Endothelial cell of umbilical vein (primary cell): ENCODE results near the gene MID1. TPM values are rescaled to one million over a fixed set of nuclear protein-coding genes. Genes with fewer than 3 reads are reported as not detected.

Experiments
- BruUV-seq: library from RNA; stranded (reverse); fragments of 400-500 nt; replicated peaks from 2 replicates; lab custom pipeline; 2021; lab: Mats Ljungman, UMichigan
- CTCF ChIA-PET: fragments of 300-600, 350-600 bp; sonication (Branson Sonifier 250); formaldehyde crosslinking; loops from one replicate; lab custom pipeline; 2021; ENCODE audit warnings: antibody characterized with exemption, inconsistent platforms; lab: Charles Lee
- POLR2A ChIA-PET: fragments of 300-600, 350-600 bp; sonication (Branson Sonifier 250); formaldehyde crosslinking; loops from one replicate; lab custom pipeline; 2021; ENCODE audit warnings: antibody characterized with exemption, inconsistent platforms; lab: Charles Lee
- DNase-seq: peaks from one replicate; pipeline ENCODE4 v3.0.0-alpha.2; 2011; ENCODE audit warnings: low read depth, low spot score
- FAIRE-seq: peaks from 2 replicates; lab custom pipeline; 2011; peaks lifted over from hg19 to GRCh38; lab: Jason Lieb, UNC
- H2AFZ ChIP-seq: 2 replicates; pipeline ENCODE4 v1.6.0; 2012; ENCODE audit warnings: low read depth, low read length, control low read depth, inconsistent platforms
- H3K27ac ChIP-seq: 2 replicates; pipeline ENCODE4 v1.5.1; 2011; ENCODE audit warnings: low read depth, mild to moderate bottlenecking, control low read depth, low read length, moderate library complexity; ENCODE audit not compliant: insufficient read depth
- H3K27me3 ChIP-seq, 2 experiments: 2 replicates each; pipeline versions ENCODE4 v1.6.0 to v1.6.1; 2011; ENCODE audit warnings: low read length in 2 of 2, mixed read lengths in 1 of 2; ENCODE audit not compliant: control insufficient read depth in 2 of 2, insufficient read depth in 2 of 2
- H3K36me3 ChIP-seq, 2 experiments: 2 replicates in 1 of 2; 3 replicates in 1 of 2; pipeline ENCODE4 v1.5.1; 2011; ENCODE audit warnings: low read length in 2 of 2, mild to moderate bottlenecking in 1 of 2, moderate library complexity in 1 of 2; ENCODE audit not compliant: control insufficient read depth in 2 of 2, insufficient read depth in 2 of 2; ENCODE audit errors: extremely low read depth in 1 of 2
- H3K4me1 ChIP-seq: 3 replicates; pipeline ENCODE4 v1.5.1; 2011; ENCODE audit warnings: mild to moderate bottlenecking, low read length; ENCODE audit not compliant: control insufficient read depth, insufficient read depth; ENCODE audit errors: extremely low read depth
- H3K4me2 ChIP-seq: 2 replicates; pipeline ENCODE4 v1.6.1; 2011; ENCODE audit warnings: low read length, control low read depth, mixed read lengths; ENCODE audit not compliant: insufficient read depth
- H3K4me3 ChIP-seq, 3 experiments: fragments of 200-600 bp in 1 of 3; sonication (generic), shearing (Covaris generic) in 1 of 3; replicated peaks in 1 of 3; 2 replicates each; pipeline ENCODE4 v1.5.1; 2011 to 2016; ENCODE audit warnings: control low read depth in 3 of 3, low read length in 3 of 3, mild to moderate bottlenecking in 2 of 3, inconsistent platforms in 1 of 3, low read depth in 1 of 3, moderate library complexity in 1 of 3; ENCODE audit not compliant: insufficient read depth in 1 of 3
- H3K79me2 ChIP-seq: 2 replicates; pipeline ENCODE4 v1.6.0; 2012; ENCODE audit warnings: low read length, inconsistent platforms; ENCODE audit not compliant: control insufficient read depth, insufficient read depth
- H3K9ac ChIP-seq: replicated peaks from 2 replicates; pipeline ENCODE3; 2011; ENCODE audit warnings: low read length, control low read depth; ENCODE audit not compliant: insufficient read depth; ENCODE audit errors: extremely low read depth
- H3K9me1 ChIP-seq: replicated peaks from 3 replicates; pipeline ENCODE4 v1.6.0; 2011; ENCODE audit warnings: mild to moderate bottlenecking, low read length; ENCODE audit not compliant: control insufficient read depth, insufficient read depth; ENCODE audit errors: extremely low read depth
- H3K9me3 ChIP-seq: replicated peaks from 2 replicates; pipeline ENCODE4 v1.5.1; 2012; ENCODE audit warnings: low read length, inconsistent platforms; ENCODE audit not compliant: control insufficient read depth, insufficient read depth
- H4K20me1 ChIP-seq: replicated peaks from 2 replicates; pipeline ENCODE3; 2011; ENCODE audit warnings: mild to moderate bottlenecking, low read length; ENCODE audit not compliant: control insufficient read depth, insufficient read depth; ENCODE audit errors: extremely low read depth
- CTCF ChIP-seq, 2 donors: IDR thresholded peaks; 1 replicate in 1 of 2; 2 replicates in 1 of 2; pipeline ENCODE4 v1.5.1; 2011; ENCODE audit warnings: low read length in 2 of 2, mild to moderate bottlenecking in 2 of 2, moderate library complexity in 2 of 2, control low read depth in 1 of 2, inconsistent platforms in 1 of 2, low read depth in 1 of 2; ENCODE audit not compliant: insufficient read depth in 1 of 2; ENCODE audit errors: extremely low read depth in 1 of 2
- EZH2 ChIP-seq: IDR thresholded peaks from 2 replicates; pipeline ENCODE4 v1.6.1; 2012; ENCODE audit warnings: borderline replicate concordance, low read depth, mild to moderate bottlenecking, moderate library complexity, low read length, inconsistent platforms; ENCODE audit not compliant: severe bottlenecking
- FOS ChIP-seq: IDR thresholded peaks from 2 replicates; pipeline ENCODE4 v1.6.1; 2011; ENCODE audit warnings: mild to moderate bottlenecking, low read length, moderate library complexity, borderline replicate concordance; ENCODE audit not compliant: insufficient read depth
- GATA2 ChIP-seq: IDR thresholded peaks from 2 replicates; pipeline ENCODE4 v1.7.0; 2011; ENCODE audit warnings: low read depth, mild to moderate bottlenecking, moderate library complexity, mixed read lengths, low read length; ENCODE audit not compliant: insufficient read length, insufficient read depth
- JUN ChIP-seq: IDR thresholded peaks from 2 replicates; pipeline ENCODE4 v1.6.1; 2011; ENCODE audit warnings: borderline replicate concordance, low read depth; ENCODE audit not compliant: insufficient read length, insufficient read depth
- MYC ChIP-seq: IDR thresholded peaks from one replicate; pipeline ENCODE4 v1.6.1; 2011; ENCODE audit warnings: mild to moderate bottlenecking, low read depth, low read length
- POLR2A ChIP-seq: IDR thresholded peaks from 2 replicates; pipeline ENCODE4 v1.6.1; 2012; ENCODE audit warnings: low read depth, mild to moderate bottlenecking, control low read depth, low read length
- POLR2AphosphoS5 ChIP-seq: IDR thresholded peaks from 2 replicates; pipeline ENCODE4 v1.6.1; 2012; ENCODE audit warnings: low read depth, mild to moderate bottlenecking, control low read depth, low read length, moderate library complexity; ENCODE audit not compliant: insufficient read depth
- dilution Hi-C: fragments of 300-500 bp; cut with MboI; formaldehyde crosslinking; loops from one replicate; pipeline ENCODE4 v1.15.0; 2019; ENCODE audit warnings: low sequenced_read_pairs; ENCODE audit not compliant: extremely low pct_ligation_motif_present
- intact Hi-C: fragments of 100-400 bp; cut with micrococcal nuclease; formaldehyde crosslinking; loops from one replicate; pipeline ENCODE4 v1.10.0; 2022
- polyA plus RNA-seq, 4 experiments: library from polyadenylated mRNA; depleted of rRNA in 3 of 4; stranded (reverse) in 3 of 4; unstranded in 1 of 4; fragments of >200 nt; gene quantifications; 2 replicates each; pipeline versions ENCODE4 v1.2.1 to v1.2.3, GENCODE V29; 2011 to 2012; ENCODE audit warnings: missing spikeins in 1 of 4
- total RNA-seq: library from RNA; stranded (reverse); gene quantifications from 2 replicates; pipeline ENCODE4 v1.2.3, GENCODE V29; 2021
- TF ChIP-seq, protein P1 (sequence below): IDR thresholded peaks from 2 replicates; pipeline ENCODE4 v1.6.1; 2011; ENCODE audit not compliant: insufficient read depth, insufficient read length

MID1 gene
- total and polyA plus RNA-seq, 2 donors (not counting 3 experiments of a cell fraction or from before 2014, with no cell fraction given): 21.3 to 29.8 TPM

GRCh38 chrX:10666102-10666501, 45.7 kb upstream of the MID1 start:
- no TSS peak for BruUV-seq
- Histone ChIP-seq H3K4me1 (no peaks in the 10 kb centered on the region), H3K79me2 (no peaks in the 10 kb centered on the region), H3K9ac (no peak overlapping the region), H2AFZ (no peak overlapping the region), H4K20me1 (no peaks in the 10 kb centered on the region), H3K4me2 (no peak overlapping the region), H3K36me3 (no peaks in the 10 kb centered on the region), H3K9me1 (no peaks in the 10 kb centered on the region), H3K27me3 (no peaks in the 10 kb centered on the region), H3K9me3 (no peaks in the 10 kb centered on the region), H3K27ac (no peak overlapping the region), H3K4me3 (no peak overlapping the region)
- no peak for FAIRE-seq
- intact Hi-C loops (no loop called here), dilution Hi-C loops (no loop called here)
- no peak for DNase-seq
- no peak for TF ChIP-seq CTCF (IDR thresholded peaks at IDR 0.05; ENCODE audit: extremely low read depth in 1 of 2, insufficient read depth in 1 of 2, low read depth in 1 of 2, low read length in 2 of 2)
- TF ChIP-seq EZH2: no peak
- no peak for TF ChIP-seq POLR2AphosphoS5
- POLR2A ChIA-PET: no interaction called here
- CTCF ChIA-PET: interaction anchor here (1.0 kb wide), 1 partner anchor 434 kb away, joined by 3 read pairs; no protein-coding TSS in a partner anchor

GRCh38 chrX:10665681-10666080, 45.3 kb upstream of the MID1 start:
- TF ChIP-seq MYC (no peak), POLR2A (no peak), POLR2AphosphoS5 (no peak), EZH2 (no peak), JUN (no peak), FOS (no peak), GATA2 (no peak), CTCF (IDR thresholded peaks at IDR 0.05; ENCODE audit: extremely low read depth in 1 of 2, insufficient read depth in 1 of 2, low read depth in 1 of 2, low read length in 2 of 2) (no peak)
- TF ChIP-seq, protein P1, sequence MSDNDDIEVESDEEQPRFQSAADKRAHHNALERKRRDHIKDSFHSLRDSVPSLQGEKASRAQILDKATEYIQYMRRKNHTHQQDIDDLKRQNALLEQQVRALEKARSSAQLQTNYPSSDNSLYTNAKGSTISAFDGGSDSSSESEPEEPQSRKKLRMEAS: no peak
- H3K36me3 ChIP-seq: no peaks in the 10 kb centered on the region
- H3K27ac ChIP-seq: no peak overlapping the region
- POLR2A ChIA-PET: no interaction called here
- no peaks in the 10 kb centered on the region for H3K9me3 ChIP-seq
- intact Hi-C loops (no loop called here), dilution Hi-C loops (no loop called here)
- H4K20me1 ChIP-seq: no peaks in the 10 kb centered on the region
- no peak overlapping the region for H3K4me2 ChIP-seq
- no peaks in the 10 kb centered on the region for H3K4me1 ChIP-seq
- H3K4me3 ChIP-seq: no peak overlapping the region
- no peaks in the 10 kb centered on the region for H3K27me3 ChIP-seq
- DNase-seq (no peak), FAIRE-seq (no peak)
- H3K9ac ChIP-seq: no peak overlapping the region
- H3K79me2 ChIP-seq: no peaks in the 10 kb centered on the region
- no TSS peak for BruUV-seq
- no peaks in the 10 kb centered on the region for H3K9me1 ChIP-seq
- H2AFZ ChIP-seq: no peak overlapping the region
- CTCF ChIA-PET: no interaction called here
